Body of pancreas (tissue), 4 donors: ENCODE results near the gene TNNI2.

Source experiments
- POLR2A ChIP-seq, 3 donors: fragments of 450-650 bp; IDR thresholded peaks; one replicate each; pipeline ENCODE4 v1.6.1; 2016; ENCODE audit warnings: antibody characterized with exemption in 3 of 3, mild to moderate bottlenecking in 2 of 3
- TF ChIP-seq, protein P1 (sequence below), 7 experiments: fragments of 450-650 bp in 4 of 7; fragments of 200-600 bp in 3 of 7; sonication (generic) in 3 of 7; IDR thresholded peaks; one replicate each; pipeline ENCODE4 v1.5.1; 2016 to 2019; ENCODE audit warnings: antibody characterized with exemption in 7 of 7

- TF ChIP-seq, protein P1, sequence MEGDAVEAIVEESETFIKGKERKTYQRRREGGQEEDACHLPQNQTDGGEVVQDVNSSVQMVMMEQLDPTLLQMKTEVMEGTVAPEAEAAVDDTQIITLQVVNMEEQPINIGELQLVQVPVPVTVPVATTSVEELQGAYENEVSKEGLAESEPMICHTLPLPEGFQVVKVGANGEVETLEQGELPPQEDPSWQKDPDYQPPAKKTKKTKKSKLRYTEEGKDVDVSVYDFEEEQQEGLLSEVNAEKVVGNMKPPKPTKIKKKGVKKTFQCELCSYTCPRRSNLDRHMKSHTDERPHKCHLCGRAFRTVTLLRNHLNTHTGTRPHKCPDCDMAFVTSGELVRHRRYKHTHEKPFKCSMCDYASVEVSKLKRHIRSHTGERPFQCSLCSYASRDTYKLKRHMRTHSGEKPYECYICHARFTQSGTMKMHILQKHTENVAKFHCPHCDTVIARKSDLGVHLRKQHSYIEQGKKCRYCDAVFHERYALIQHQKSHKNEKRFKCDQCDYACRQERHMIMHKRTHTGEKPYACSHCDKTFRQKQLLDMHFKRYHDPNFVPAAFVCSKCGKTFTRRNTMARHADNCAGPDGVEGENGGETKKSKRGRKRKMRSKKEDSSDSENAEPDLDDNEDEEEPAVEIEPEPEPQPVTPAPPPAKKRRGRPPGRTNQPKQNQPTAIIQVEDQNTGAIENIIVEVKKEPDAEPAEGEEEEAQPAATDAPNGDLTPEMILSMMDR (IDR thresholded peaks at IDR 0.05), result no peak
- no peak for TF ChIP-seq POLR2A (IDR thresholded peaks at IDR 0.05)
These were observed 15.6 kb downstream of the TNNI2 start for GRCh38 chr11:1854132-1854948.
